Lung (tissue), 12 donors: ENCODE measurements around the gene ADGRA1. TPM values are rescaled to one million over a fixed set of nuclear protein-coding genes. Genes with fewer than 3 reads are reported as not detected.

Experiments used
- ATAC-seq: fragments of 200-7000 bp; cut with Tn5 transposase; one replicate; pipeline ENCODE4 v1.9.1; 2020; ENCODE audit warnings: moderate number of reproducible peaks; ENCODE audit not compliant: insufficient read depth, low FRiP score
- DNase-seq, 3 donors: peaks; one replicate each; pipeline ENCODE4 v3.0.0-alpha.2; 2013 to 2017
- H3K27ac ChIP-seq, 2 donors: one replicate each; pipeline ENCODE4 v1.5.1; 2013; ENCODE audit warnings: mild to moderate bottlenecking in 2 of 2, moderate library complexity in 2 of 2, control low read depth in 1 of 2, inconsistent platforms in 1 of 2, low read depth in 1 of 2, low read length in 1 of 2
- H3K27me3 ChIP-seq, 3 donors: one replicate each; pipeline ENCODE4 v1.5.1; 2013; ENCODE audit warnings: low read length in 2 of 3; ENCODE audit not compliant: control insufficient read depth in 3 of 3, insufficient read depth in 3 of 3
- H3K36me3 ChIP-seq, 4 donors: one replicate each; pipeline ENCODE4 v1.5.1; 2013; ENCODE audit warnings: low read length in 4 of 4, mild to moderate bottlenecking in 1 of 4, moderate library complexity in 1 of 4; ENCODE audit not compliant: control insufficient read depth in 4 of 4, insufficient read depth in 4 of 4
- H3K4me1 ChIP-seq, 5 donors: one replicate each; pipeline ENCODE4 v1.5.1; 2013; ENCODE audit warnings: low read length in 5 of 5, mild to moderate bottlenecking in 2 of 5, moderate library complexity in 1 of 5; ENCODE audit not compliant: control insufficient read depth in 5 of 5, insufficient read depth in 5 of 5
- H3K4me3 ChIP-seq: one replicate; pipeline ENCODE4 v1.5.1; 2013; ENCODE audit warnings: mild to moderate bottlenecking, control low read depth, moderate library complexity
- H3K9ac ChIP-seq, 2 donors: one replicate each; pipeline ENCODE4 v1.5.1; 2013; ENCODE audit warnings: low read length in 2 of 2, control low read depth in 1 of 2; ENCODE audit not compliant: insufficient read depth in 1 of 2
- H3K9me3 ChIP-seq, 4 donors: one replicate each; pipeline ENCODE4 v1.5.1; 2013; ENCODE audit warnings: low read length in 3 of 4, mild to moderate bottlenecking in 1 of 4, moderate library complexity in 1 of 4; ENCODE audit not compliant: control insufficient read depth in 4 of 4, insufficient read depth in 3 of 4
- WGBS, 2 donors: extraction: QIAGEN DNeasy Blood & Tissue Kit; methylation state at CpG; one replicate each; pipeline ENCODE4 v1.1.7; 2013; 5-methylcytosine and 5-hydroxymethylcytosine counted together
- polyA plus RNA-seq, 2 donors: library from polyadenylated mRNA; stranded (reverse); fragments of 200-250 nt; gene quantifications; one replicate each; pipeline ENCODE4 v1.2.1, GENCODE V29; 2013
- total RNA-seq, 2 donors: library from RNA; depleted of rRNA in 1 of 2; stranded (reverse); fragments of >200 nt in 1 of 2; gene quantifications; one replicate each; pipeline ENCODE4 v1.2.1, GENCODE V29; 2014 to 2021
- TF ChIP-seq, protein P1 (sequence below): IDR thresholded peaks from 2 replicates; pipeline ENCODE4 v1.5.1; 2012; ENCODE audit warnings: mild to moderate bottlenecking; ENCODE audit errors: control extremely low read depth, extremely low read depth
- donor health status: control.
- donor health status: control.
- donor health status: Bipolar disorder and iron deficiency.
- donor health status: healthy.
- donor health status: DM: yes; HTN: yes; CAD: no.

ADGRA1 gene
- total and polyA plus RNA-seq, 4 donors = 0.05 to 1.3 (median 0.20) TPM

DNA sequence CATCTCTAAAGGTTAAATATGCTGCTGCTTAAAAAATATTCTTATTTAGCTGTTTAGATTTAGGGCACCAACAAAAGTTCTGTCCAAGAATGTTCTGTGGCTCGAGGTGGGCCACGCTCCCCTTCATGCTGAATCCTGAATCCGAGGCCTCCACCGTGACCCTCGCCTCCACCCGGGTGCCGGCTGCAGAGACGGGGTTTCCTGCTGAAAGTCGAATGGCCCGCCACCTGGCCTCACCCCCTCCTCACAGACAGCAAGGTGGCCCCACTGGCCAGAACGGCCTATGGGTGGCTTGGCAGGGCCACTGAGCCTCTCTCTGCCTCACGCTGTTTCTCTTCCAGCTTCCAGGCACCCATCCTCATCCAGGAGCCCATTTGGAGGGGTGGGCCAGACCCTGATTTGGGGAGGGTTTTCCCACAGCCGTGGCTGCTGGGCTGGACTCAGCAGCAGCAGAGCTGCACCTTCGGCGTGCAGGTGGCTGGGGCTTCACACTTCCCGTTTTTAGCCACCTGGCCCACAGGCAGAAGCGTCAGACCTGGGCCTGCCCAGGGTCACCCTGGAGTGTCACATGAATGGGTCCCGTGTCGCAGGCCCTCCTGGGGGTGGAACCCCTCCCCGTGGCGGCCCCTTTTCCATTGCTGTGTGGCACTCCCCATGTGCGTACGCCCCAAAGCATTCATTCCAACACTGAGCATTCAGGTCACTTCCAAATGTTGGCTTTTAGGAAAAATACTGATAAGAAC, 26.3 kb upstream of the ADGRA1 start:
- Histone ChIP-seq H3K27me3 (no peaks in the 10 kb centered on the region), H3K36me3 (no peaks in the 10 kb centered on the region), H3K4me1 (peaks cover 0 to 4% (median 0%) of the 10 kb centered on the region in 5 donors), H3K9me3 (peaks cover 0 to 4% (median 0%) of the 10 kb centered on the region in 4 donors), H3K9ac (no peak overlapping the region), H3K27ac (no peak overlapping the region), H3K4me3 (no peak overlapping the region)
- WGBS, 2 donors = 78 to 82% methylated on average over 23 of the region's 23 CpGs
- TF ChIP-seq, protein P1, sequence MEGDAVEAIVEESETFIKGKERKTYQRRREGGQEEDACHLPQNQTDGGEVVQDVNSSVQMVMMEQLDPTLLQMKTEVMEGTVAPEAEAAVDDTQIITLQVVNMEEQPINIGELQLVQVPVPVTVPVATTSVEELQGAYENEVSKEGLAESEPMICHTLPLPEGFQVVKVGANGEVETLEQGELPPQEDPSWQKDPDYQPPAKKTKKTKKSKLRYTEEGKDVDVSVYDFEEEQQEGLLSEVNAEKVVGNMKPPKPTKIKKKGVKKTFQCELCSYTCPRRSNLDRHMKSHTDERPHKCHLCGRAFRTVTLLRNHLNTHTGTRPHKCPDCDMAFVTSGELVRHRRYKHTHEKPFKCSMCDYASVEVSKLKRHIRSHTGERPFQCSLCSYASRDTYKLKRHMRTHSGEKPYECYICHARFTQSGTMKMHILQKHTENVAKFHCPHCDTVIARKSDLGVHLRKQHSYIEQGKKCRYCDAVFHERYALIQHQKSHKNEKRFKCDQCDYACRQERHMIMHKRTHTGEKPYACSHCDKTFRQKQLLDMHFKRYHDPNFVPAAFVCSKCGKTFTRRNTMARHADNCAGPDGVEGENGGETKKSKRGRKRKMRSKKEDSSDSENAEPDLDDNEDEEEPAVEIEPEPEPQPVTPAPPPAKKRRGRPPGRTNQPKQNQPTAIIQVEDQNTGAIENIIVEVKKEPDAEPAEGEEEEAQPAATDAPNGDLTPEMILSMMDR = no peak
- no peak for DNase-seq
- ATAC-seq = no peak

DNA sequence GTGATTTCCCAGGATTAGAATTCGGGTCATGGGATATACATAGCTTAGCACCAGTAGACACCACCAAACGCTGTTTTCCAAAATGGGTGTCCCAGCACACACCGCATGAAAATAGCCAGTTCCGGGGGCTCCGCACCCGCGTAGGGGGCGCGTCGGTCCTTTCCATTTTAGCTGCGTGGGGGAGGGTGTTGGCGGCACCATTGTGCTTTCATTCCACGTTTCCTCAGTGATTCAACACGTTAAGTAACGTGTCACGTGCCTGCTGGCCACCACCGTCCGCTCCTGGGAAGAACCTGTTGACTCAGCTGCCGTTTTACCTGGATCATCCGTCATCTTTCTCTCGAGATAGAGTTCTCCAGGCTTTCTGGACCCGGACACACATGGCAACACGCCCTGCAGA, 25.6 kb upstream of the ADGRA1 start:
- Histone ChIP-seq H3K4me1 (peaks cover 0 to 4% (median 0%) of the 10 kb centered on the region in 5 donors), H3K27me3 (no peaks in the 10 kb centered on the region), H3K36me3 (no peaks in the 10 kb centered on the region), H3K4me3 (no peak overlapping the region), H3K27ac (no peak overlapping the region), H3K9ac (no peak overlapping the region), H3K9me3 (peaks cover 0 to 4% (median 0%) of the 10 kb centered on the region in 4 donors)
- 91 to 94% methylated on average over 23 of the region's 23 CpGs for WGBS, 2 donors
- TF ChIP-seq, protein P1 = no peak
- ATAC-seq (no peak), DNase-seq (no peak)

DNA sequence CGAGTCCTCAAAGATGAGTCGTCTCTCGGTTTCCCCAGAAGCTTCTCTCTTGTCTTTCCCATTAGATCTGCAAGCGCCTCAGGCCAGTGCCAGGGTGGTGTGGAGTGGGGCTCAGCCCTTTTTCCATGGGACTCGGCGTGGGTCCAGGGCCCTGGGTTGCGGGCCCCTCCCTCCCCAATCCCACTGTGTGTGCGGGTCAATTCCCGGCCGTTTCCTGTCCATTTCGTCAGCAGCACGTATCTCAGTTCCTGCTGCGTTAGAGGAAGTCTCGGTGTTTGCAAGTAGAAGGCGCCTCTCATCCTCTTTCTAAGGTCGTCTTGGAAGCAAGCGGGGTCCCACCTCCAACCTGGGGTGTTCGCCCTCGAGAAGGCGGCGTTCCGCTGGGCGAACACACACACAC, 25.1 kb upstream of the ADGRA1 start:
- WGBS, 2 donors = 45 to 47% methylated on average over 23 of the region's 23 CpGs
- no peak for DNase-seq

More for the DNA sequence above, 25.1 kb upstream of the ADGRA1 start:
- H3K36me3 ChIP-seq = no peaks in the 10 kb centered on the region
- H3K9ac ChIP-seq = no peak overlapping the region
- H3K27me3 ChIP-seq = no peaks in the 10 kb centered on the region
- H3K9me3 ChIP-seq = peaks cover 0 to 4% (median 0%) of the 10 kb centered on the region in 4 donors
- peaks cover 0 to under 1% (median 0%) of the 10 kb centered on the region in 5 donors for H3K4me1 ChIP-seq
- TF ChIP-seq, protein P1 = no peak
- no peak for ATAC-seq
- H3K27ac ChIP-seq = no peak overlapping the region
- H3K4me3 ChIP-seq = no peak overlapping the region
